Measurements from ENCODE around the gene PNO1. TPM values are rescaled to one million over a fixed set of nuclear protein-coding genes. Genes with fewer than 3 reads are reported as not detected.

The PNO1 gene
- total RNA-seq, 1 experiment from 2014 or later, result 46.0 TPM

GRCh38 chr2:68217729-68218128, 60.0 kb downstream of the PNO1 start:
- H3K36me3 ChIP-seq (ENCODE audit: insufficient read depth, low read length, poor library complexity, severe bottlenecking), result peaks cover 15% of the 10 kb centered on the region
- no peak overlapping the region for H3K4me3 ChIP-seq (ENCODE audit: low read depth, low read length, poor library complexity, severe bottlenecking)
- peaks cover 12% of the 10 kb centered on the region for H3K9me3 ChIP-seq (ENCODE audit: low read depth, low read length, poor library complexity, severe bottlenecking)
- no peaks in the 10 kb centered on the region for H3K27me3 ChIP-seq (replicated peaks; ENCODE audit: insufficient read depth, low read depth, low read length, poor library complexity)
- TF ChIP-seq CTCF (conservative IDR thresholded peaks at IDR 0.05; ENCODE audit: low read depth, low read length) (no peak), EZH2 (IDR thresholded peaks at IDR 0.05; ENCODE audit: borderline replicate concordance, low read depth, low read length, poor library complexity, severe bottlenecking) (no peak)
- H3K4me1 ChIP-seq (ENCODE audit: insufficient read depth, low read length, poor library complexity, severe bottlenecking), result peaks cover 24% of the 10 kb centered on the region
- DNase-seq (ENCODE audit: low spot score), result no peak
- intact Hi-C loops (cut with micrococcal nuclease; ENCODE audit: unreplicated experiment), result no loop called here
- ChIA-PET POLR2A (ENCODE audit: low non-redundant PET) (no interaction called here), CTCF (interaction anchor here (1.1 kb wide), 1 partner anchor 22 kb away, joined by 3 read pairs; no protein-coding TSS in a partner anchor)
- no TSS peak for BruUV-seq (replicated peaks)
- no peak overlapping the region for H3K27ac ChIP-seq (ENCODE audit: low read depth, low read length, poor library complexity, severe bottlenecking)

- peaks cover 12% of the 10 kb centered on the region for H3K9me3 ChIP-seq (ENCODE audit: low read depth, low read length, poor library complexity, severe bottlenecking)
- no peak overlapping the region for H3K27ac ChIP-seq (ENCODE audit: low read depth, low read length, poor library complexity, severe bottlenecking)
- no peak overlapping the region for H3K4me3 ChIP-seq (ENCODE audit: low read depth, low read length, poor library complexity, severe bottlenecking)
- no peak for DNase-seq (ENCODE audit: low spot score)
- ChIA-PET CTCF (interaction anchor here (1.1 kb wide), 1 partner anchor 22 kb away, joined by 3 read pairs; no protein-coding TSS in a partner anchor), POLR2A (ENCODE audit: low non-redundant PET) (no interaction called here)
- H3K36me3 ChIP-seq (ENCODE audit: insufficient read depth, low read length, poor library complexity, severe bottlenecking), result peaks cover 15% of the 10 kb centered on the region
- H3K27me3 ChIP-seq (replicated peaks; ENCODE audit: insufficient read depth, low read depth, low read length, poor library complexity), result no peaks in the 10 kb centered on the region
- peaks cover 24% of the 10 kb centered on the region for H3K4me1 ChIP-seq (ENCODE audit: insufficient read depth, low read length, poor library complexity, severe bottlenecking)
- intact Hi-C loops (cut with micrococcal nuclease; ENCODE audit: unreplicated experiment), result no loop called here
- BruUV-seq (replicated peaks), result no TSS peak
- TF ChIP-seq CTCF (conservative IDR thresholded peaks at IDR 0.05; ENCODE audit: low read depth, low read length) (no peak), EZH2 (IDR thresholded peaks at IDR 0.05; ENCODE audit: borderline replicate concordance, low read depth, low read length, poor library complexity, severe bottlenecking) (no peak)
These were observed 60.7 kb downstream of the PNO1 start for GRCh38 chr2:68218343-68218901.

GRCh38 chr2:68222287-68222686, 64.6 kb downstream of the PNO1 start:
- peaks cover 25% of the 10 kb centered on the region for H3K4me1 ChIP-seq (ENCODE audit: insufficient read depth, low read length, poor library complexity, severe bottlenecking)
- ChIA-PET POLR2A (ENCODE audit: low non-redundant PET) (no interaction called here), CTCF (no interaction called here)
- DNase-seq (ENCODE audit: low spot score), result no peak
- intact Hi-C loops (cut with micrococcal nuclease; ENCODE audit: unreplicated experiment), result no loop called here
- peaks cover 12% of the 10 kb centered on the region for H3K9me3 ChIP-seq (ENCODE audit: low read depth, low read length, poor library complexity, severe bottlenecking)
- H3K36me3 ChIP-seq (ENCODE audit: insufficient read depth, low read length, poor library complexity, severe bottlenecking), result peaks cover 8% of the 10 kb centered on the region
- no peak for TF ChIP-seq CTCF (conservative IDR thresholded peaks at IDR 0.05; ENCODE audit: low read depth, low read length)
- no peak for TF ChIP-seq EZH2 (IDR thresholded peaks at IDR 0.05; ENCODE audit: borderline replicate concordance, low read depth, low read length, poor library complexity, severe bottlenecking)
- H3K27ac ChIP-seq (ENCODE audit: low read depth, low read length, poor library complexity, severe bottlenecking), result no peak overlapping the region
- H3K27me3 ChIP-seq (replicated peaks; ENCODE audit: insufficient read depth, low read depth, low read length, poor library complexity), result no peaks in the 10 kb centered on the region
- no TSS peak for BruUV-seq (replicated peaks)
- H3K4me3 ChIP-seq (ENCODE audit: low read depth, low read length, poor library complexity, severe bottlenecking), result no peak overlapping the region

Measured in A673 (cell line).